Measurements from ENCODE around the gene FZR1.
"Not testable (repeated sequence)": the region's sequence is repeated elsewhere in the genome, so short reads cannot be mapped to it uniquely, and the experiment has no call there.

Gene FZR1

GRCh38 chr19:3529299-3529698 is 23.2 kb downstream of the FZR1 start:
- 100% methylated on average over 1 of the region's 7 CpGs; no CpG with 5 or more reads in 1 of the 2 donors for WGBS, 2 donors (ENCODE audit: extremely low coverage in 2 of 2, insufficient read length in 2 of 2, insufficient replicate concordance in 1 of 2)
- H3K36me3 ChIP-seq (replicated peaks in 1 of 2; ENCODE audit: control insufficient read depth in 2 of 2, insufficient read depth in 2 of 2, low read length in 2 of 2), result peaks cover 53 to 81% of the 10 kb centered on the region in 2 donors

GRCh38 chr19:3530389-3530788 is 24.3 kb downstream of the FZR1 start:
- Histone ChIP-seq H3K9me3 (replicated peaks in 1 of 2; ENCODE audit: control insufficient read depth in 2 of 2, insufficient read depth in 1 of 2, low read depth in 1 of 2, low read length in 2 of 2) (no peaks in the 10 kb centered on the region), H2AFZ (ENCODE audit: low read length) (no peak overlapping the region), H3K18ac (ENCODE audit: low read length) (no peak overlapping the region), H4K8ac (ENCODE audit: low read depth, low read length) (no peak overlapping the region), H4K91ac (ENCODE audit: low read depth, low read length, poor library complexity) (no peak overlapping the region), H3K4me2 (ENCODE audit: insufficient read depth, low read length, poor library complexity, severe bottlenecking) (no peak overlapping the region), H3K23ac (ENCODE audit: low read depth, low read length, poor library complexity) (no peak overlapping the region), H3K27me3 (ENCODE audit: control insufficient read depth in 3 of 3, insufficient read depth in 3 of 3, low read depth in 1 of 3, low read length in 3 of 3) (no peaks in the 10 kb centered on the region), H2BK120ac (ENCODE audit: low read depth, low read length) (no peak overlapping the region), H2BK15ac (ENCODE audit: low read length) (no peak overlapping the region), H2AK5ac (ENCODE audit: low read depth, low read length) (no peak overlapping the region), H3K9ac (ENCODE audit: low read depth, low read length, poor library complexity) (peak overlapping the region; percentile 44), H3K79me1 (ENCODE audit: low read depth, low read length) (peaks cover 5% of the 10 kb centered on the region), H3K4me1 (ENCODE audit: control insufficient read depth in 2 of 2, insufficient read depth in 1 of 2, low read depth in 1 of 2, low read length in 2 of 2) (no peaks in the 10 kb centered on the region), H3K4ac (ENCODE audit: low read length) (no peak overlapping the region), H3K36me3 (replicated peaks in 1 of 2; ENCODE audit: control insufficient read depth in 2 of 2, insufficient read depth in 2 of 2, low read length in 2 of 2) (peaks cover 56 to 82% of the 10 kb centered on the region in 2 donors), H3K27ac (replicated peaks; ENCODE audit: low read length) (no peak overlapping the region), H2BK12ac (ENCODE audit: low read length) (no peak overlapping the region), H2BK5ac (ENCODE audit: low read length) (no peak overlapping the region), H3K14ac (ENCODE audit: low read length) (no peak overlapping the region), H3K4me3 (ENCODE audit: low read length in 2 of 2) (no peak overlapping the region)
- no CpG with 5 or more reads among the region's 12 CpGs for WGBS, 2 donors (ENCODE audit: extremely low coverage in 2 of 2, insufficient read length in 2 of 2, insufficient replicate concordance in 1 of 2)
- DNase-seq (ENCODE audit: low spot score), result no peak

More at GRCh38 chr19:3529299-3529698, 23.2 kb downstream of the FZR1 start:
- not testable (repeated sequence) for H3K23ac ChIP-seq (ENCODE audit: low read depth, low read length, poor library complexity); H2BK120ac ChIP-seq (ENCODE audit: low read depth, low read length); H2AK5ac ChIP-seq (ENCODE audit: low read depth, low read length); H3K4me1 ChIP-seq (ENCODE audit: control insufficient read depth in 2 of 2, insufficient read depth in 1 of 2, low read depth in 1 of 2, low read length in 2 of 2); DNase-seq (ENCODE audit: low spot score); H4K8ac ChIP-seq (ENCODE audit: low read depth, low read length); H3K4me2 ChIP-seq (ENCODE audit: insufficient read depth, low read length, poor library complexity, severe bottlenecking); H2BK5ac ChIP-seq (ENCODE audit: low read length); H3K4me3 ChIP-seq (ENCODE audit: low read length in 2 of 2); H3K27ac ChIP-seq (replicated peaks; ENCODE audit: low read length); H2AFZ ChIP-seq (ENCODE audit: low read length); H3K14ac ChIP-seq (ENCODE audit: low read length); H3K79me1 ChIP-seq (ENCODE audit: low read depth, low read length); H3K4ac ChIP-seq (ENCODE audit: low read length); H3K27me3 ChIP-seq (ENCODE audit: control insufficient read depth in 3 of 3, insufficient read depth in 3 of 3, low read depth in 1 of 3, low read length in 3 of 3); H2BK12ac ChIP-seq (ENCODE audit: low read length); H2BK15ac ChIP-seq (ENCODE audit: low read length); H4K91ac ChIP-seq (ENCODE audit: low read depth, low read length, poor library complexity); H3K9me3 ChIP-seq (replicated peaks in 1 of 2; ENCODE audit: control insufficient read depth in 2 of 2, insufficient read depth in 1 of 2, low read depth in 1 of 2, low read length in 2 of 2); H3K18ac ChIP-seq (ENCODE audit: low read length)
- peak overlapping the region; percentile 21 for H3K9ac ChIP-seq (ENCODE audit: low read depth, low read length, poor library complexity)

GRCh38 chr19:3531716-3532115 is 25.6 kb downstream of the FZR1 start:
- H3K4me2 ChIP-seq (ENCODE audit: insufficient read depth, low read length, poor library complexity, severe bottlenecking), result no peak overlapping the region
- H3K9ac ChIP-seq (ENCODE audit: low read depth, low read length, poor library complexity), result no peak overlapping the region
- peaks cover 7% of the 10 kb centered on the region for H3K79me1 ChIP-seq (ENCODE audit: low read depth, low read length)
- no peak overlapping the region for H4K8ac ChIP-seq (ENCODE audit: low read depth, low read length)
- H3K36me3 ChIP-seq (replicated peaks in 1 of 2; ENCODE audit: control insufficient read depth in 2 of 2, insufficient read depth in 2 of 2, low read length in 2 of 2), result peaks cover 58 to 84% of the 10 kb centered on the region in 2 donors
- no peak overlapping the region for H2BK12ac ChIP-seq (ENCODE audit: low read length)
- no CpG with 5 or more reads among the region's 29 CpGs for WGBS, 2 donors (ENCODE audit: extremely low coverage in 2 of 2, insufficient read length in 2 of 2, insufficient replicate concordance in 1 of 2)
- DNase-seq (ENCODE audit: low spot score), result no peak
- no peak overlapping the region for H3K4ac ChIP-seq (ENCODE audit: low read length)
- H3K14ac ChIP-seq (ENCODE audit: low read length), result no peak overlapping the region
- no peak overlapping the region for H2BK15ac ChIP-seq (ENCODE audit: low read length)
- H3K4me1 ChIP-seq (ENCODE audit: control insufficient read depth in 2 of 2, insufficient read depth in 1 of 2, low read depth in 1 of 2, low read length in 2 of 2), result no peaks in the 10 kb centered on the region
- peak overlapping the region; percentile 43 for H3K23ac ChIP-seq (ENCODE audit: low read depth, low read length, poor library complexity)
- H2BK5ac ChIP-seq (ENCODE audit: low read length), result no peak overlapping the region
- H3K9me3 ChIP-seq (replicated peaks in 1 of 2; ENCODE audit: control insufficient read depth in 2 of 2, insufficient read depth in 1 of 2, low read depth in 1 of 2, low read length in 2 of 2), result no peaks in the 10 kb centered on the region
- H2AFZ ChIP-seq (ENCODE audit: low read length), result no peak overlapping the region
- no peak overlapping the region for H2AK5ac ChIP-seq (ENCODE audit: low read depth, low read length)
- no peaks in the 10 kb centered on the region for H3K27me3 ChIP-seq (ENCODE audit: control insufficient read depth in 3 of 3, insufficient read depth in 3 of 3, low read depth in 1 of 3, low read length in 3 of 3)
- H3K27ac ChIP-seq (replicated peaks; ENCODE audit: low read length), result no peak overlapping the region
- H3K18ac ChIP-seq (ENCODE audit: low read length), result no peak overlapping the region
- H2BK120ac ChIP-seq (ENCODE audit: low read depth, low read length), result no peak overlapping the region
- no peak overlapping the region for H4K91ac ChIP-seq (ENCODE audit: low read depth, low read length, poor library complexity)
- no peak overlapping the region for H3K4me3 ChIP-seq (ENCODE audit: low read length in 2 of 2)

DNA sequence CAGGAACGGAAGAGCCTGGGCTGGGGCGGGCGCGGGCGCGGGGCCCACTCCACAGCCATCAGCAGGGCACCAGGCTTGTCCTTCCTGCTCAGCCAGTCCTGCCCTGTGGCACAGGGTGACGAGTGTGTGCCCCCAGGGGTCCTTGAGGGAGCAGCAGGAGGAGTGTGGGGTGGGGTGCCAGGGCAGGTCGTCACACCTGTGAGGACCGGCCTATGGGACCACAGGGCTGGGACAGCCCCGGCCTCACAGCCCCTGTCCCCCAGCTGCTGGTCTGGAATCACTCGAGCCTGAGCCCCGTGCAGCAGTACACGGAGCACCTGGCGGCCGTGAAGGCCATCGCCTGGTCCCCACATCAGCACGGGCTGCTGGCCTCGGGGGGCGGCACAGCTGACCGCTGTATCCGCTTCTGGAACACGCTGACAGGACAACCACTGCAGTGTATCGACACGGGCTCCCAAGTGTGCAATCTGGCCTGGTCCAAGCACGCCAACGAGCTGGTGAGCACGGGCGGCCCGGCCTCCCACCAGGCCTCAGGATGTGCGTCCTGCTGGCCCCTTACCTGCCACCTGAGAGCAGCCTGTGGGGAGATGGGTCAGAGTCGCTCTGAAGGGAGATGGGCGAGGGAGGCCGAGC is 26.2 kb downstream of the FZR1 start:
- Histone ChIP-seq H3K9me3 (replicated peaks in 1 of 2; ENCODE audit: control insufficient read depth in 2 of 2, insufficient read depth in 1 of 2, low read depth in 1 of 2, low read length in 2 of 2) (no peaks in the 10 kb centered on the region), H3K9ac (ENCODE audit: low read depth, low read length, poor library complexity) (peak overlapping the region; percentile 4), H3K79me1 (ENCODE audit: low read depth, low read length) (peaks cover 7% of the 10 kb centered on the region), H3K4me1 (ENCODE audit: control insufficient read depth in 2 of 2, insufficient read depth in 1 of 2, low read depth in 1 of 2, low read length in 2 of 2) (no peaks in the 10 kb centered on the region), H2BK120ac (ENCODE audit: low read depth, low read length) (no peak overlapping the region), H3K36me3 (replicated peaks in 1 of 2; ENCODE audit: control insufficient read depth in 2 of 2, insufficient read depth in 2 of 2, low read length in 2 of 2) (peaks cover 54 to 79% of the 10 kb centered on the region in 2 donors), H3K14ac (ENCODE audit: low read length) (no peak overlapping the region), H3K4ac (ENCODE audit: low read length) (no peak overlapping the region), H3K27ac (replicated peaks; ENCODE audit: low read length) (no peak overlapping the region), H3K4me3 (ENCODE audit: low read length in 2 of 2) (no peak overlapping the region), H2AFZ (ENCODE audit: low read length) (no peak overlapping the region), H2BK12ac (ENCODE audit: low read length) (no peak overlapping the region), H2BK5ac (ENCODE audit: low read length) (no peak overlapping the region), H3K23ac (ENCODE audit: low read depth, low read length, poor library complexity) (no peak overlapping the region), H2AK5ac (ENCODE audit: low read depth, low read length) (no peak overlapping the region), H2BK15ac (ENCODE audit: low read length) (no peak overlapping the region), H4K8ac (ENCODE audit: low read depth, low read length) (no peak overlapping the region), H4K91ac (ENCODE audit: low read depth, low read length, poor library complexity) (no peak overlapping the region), H3K18ac (ENCODE audit: low read length) (no peak overlapping the region), H3K4me2 (ENCODE audit: insufficient read depth, low read length, poor library complexity, severe bottlenecking) (no peak overlapping the region), H3K27me3 (ENCODE audit: control insufficient read depth in 3 of 3, insufficient read depth in 3 of 3, low read depth in 1 of 3, low read length in 3 of 3) (no peaks in the 10 kb centered on the region)
- WGBS, 2 donors (ENCODE audit: extremely low coverage in 2 of 2, insufficient read length in 2 of 2, insufficient replicate concordance in 1 of 2), result no CpG with 5 or more reads among the region's 33 CpGs
- DNase-seq (ENCODE audit: low spot score), result no peak
